B cell (primary cell): ENCODE measurements around the gene CREB5. TPM values are rescaled to one million over a fixed set of nuclear protein-coding genes. Genes with fewer than 3 reads are reported as not detected.

Experiments used
- ATAC-seq: fragments of 200-7000 bp; cut with Tn5 transposase; one replicate; pipeline ENCODE4 v1.10.0; 2021; ENCODE audit warnings: low read depth, mild to moderate bottlenecking, moderate number of reproducible peaks, moderate library complexity
- CTCF ChIA-PET: fragments of 350-600 bp; sonication (Branson Sonifier 250); formaldehyde crosslinking; loops from one replicate; lab custom pipeline; 2021; ENCODE audit warnings: antibody characterized with exemption, inconsistent platforms; lab: Charles Lee
- POLR2A ChIA-PET: fragments of 350-600 bp; sonication (Branson Sonifier 250); formaldehyde crosslinking; loops from one replicate; lab custom pipeline; 2021; ENCODE audit warnings: antibody characterized with exemption; lab: Charles Lee
- DNase-seq: peaks from one replicate; pipeline ENCODE4 v3.0.0; 2013
- H2AFZ ChIP-seq: 2 replicates; pipeline ENCODE4 v1.6.1; 2012; ENCODE audit warnings: mild to moderate bottlenecking, low read depth, low read length; ENCODE audit not compliant: insufficient read depth, poor library complexity, severe bottlenecking
- H3K27ac ChIP-seq, 2 donors: 1 replicate in 1 of 2; 2 replicates in 1 of 2; pipeline ENCODE4 v1.5.1; 2012 to 2013; ENCODE audit warnings: low read length in 2 of 2, mild to moderate bottlenecking in 2 of 2, moderate library complexity in 1 of 2
- H3K27me3 ChIP-seq, 4 experiments: fragments of 200-600 bp in 1 of 4; sonication (generic) in 1 of 4; replicated peaks in 1 of 4; 1 replicate in 2 of 4; 2 replicates in 2 of 4; pipeline versions ENCODE4 v1.6.1 to v1.7.0; 2013 to 2016; ENCODE audit warnings: low read length in 3 of 4, mild to moderate bottlenecking in 2 of 4, mixed read lengths in 1 of 4, moderate library complexity in 1 of 4; ENCODE audit not compliant: insufficient read depth in 4 of 4, control insufficient read depth in 3 of 4; ENCODE audit errors: control extremely low read depth in 1 of 4
- H3K36me3 ChIP-seq, 2 experiments: replicated peaks in 1 of 2; 1 replicate in 1 of 2; 2 replicates in 1 of 2; pipeline versions ENCODE4 v1.6.1 to v1.7.1; 2013; ENCODE audit warnings: low read length in 1 of 2; ENCODE audit not compliant: insufficient read depth in 2 of 2, control insufficient read depth in 1 of 2; ENCODE audit errors: control extremely low read depth in 1 of 2, extremely low read depth in 1 of 2
- H3K4me1 ChIP-seq, 2 donors: fragments of 200-600 bp in 1 of 2; sonication (generic) in 1 of 2; 1 replicate in 1 of 2; 2 replicates in 1 of 2; pipeline versions ENCODE4 v1.5.1 to v1.6.1; 2013 to 2017; ENCODE audit warnings: low read length in 2 of 2; ENCODE audit not compliant: control insufficient read depth in 2 of 2, insufficient read depth in 2 of 2
- H3K4me2 ChIP-seq: replicated peaks from 2 replicates; pipeline ENCODE3; 2012; ENCODE audit warnings: mild to moderate bottlenecking, low read depth, low read length; ENCODE audit not compliant: poor library complexity, severe bottlenecking
- H3K4me3 ChIP-seq, 5 experiments: fragments of 200-600 bp in 1 of 5; sonication (generic) in 1 of 5; 1 replicate in 3 of 5; 2 replicates in 2 of 5; pipeline versions ENCODE4 v1.5.1 to v1.7.0; 2011 to 2016; ENCODE audit warnings: low read length in 4 of 5, mild to moderate bottlenecking in 4 of 5, low read depth in 2 of 5, control low read depth in 1 of 5, moderate library complexity in 1 of 5; ENCODE audit not compliant: insufficient read depth in 1 of 5; ENCODE audit errors: control extremely low read depth in 1 of 5, extremely low read depth in 1 of 5
- H3K79me2 ChIP-seq: fragments of 200-600 bp; sonication (generic); one replicate; pipeline ENCODE4 v1.6.0; 2016; ENCODE audit warnings: low read length; ENCODE audit not compliant: control insufficient read depth, insufficient read depth
- H3K9ac ChIP-seq: fragments of 200-600 bp; sonication (generic); 2 replicates; pipeline ENCODE4 v1.6.1; 2017; ENCODE audit warnings: mild to moderate bottlenecking, low read length, moderate library complexity
- H3K9me3 ChIP-seq, 3 donors: one replicate each; pipeline versions ENCODE4 v1.6.1 to v1.7.1; 2013; ENCODE audit warnings: low read length in 2 of 3; ENCODE audit not compliant: control insufficient read depth in 2 of 3, insufficient read depth in 1 of 3; ENCODE audit errors: control extremely low read depth in 1 of 3
- H4K20me1 ChIP-seq: 2 replicates; pipeline ENCODE4 v1.6.0; 2012; ENCODE audit warnings: mild to moderate bottlenecking, low read length; ENCODE audit not compliant: insufficient read depth, control insufficient read depth, poor library complexity, severe bottlenecking
- H3K27ac Mint-ChIP-seq: one replicate; pipeline ENCODE4 v1.8.0; 2021; ENCODE audit warnings: mixed read lengths
- H3K27me3 Mint-ChIP-seq: one replicate; pipeline ENCODE4 v1.8.0; 2021; ENCODE audit warnings: mixed read lengths
- H3K4me1 Mint-ChIP-seq: one replicate; pipeline ENCODE4 v1.8.0; 2021; ENCODE audit warnings: mixed read lengths
- H3K4me3 Mint-ChIP-seq: one replicate; pipeline ENCODE4 v1.8.0; 2021; ENCODE audit warnings: mixed read lengths
- H3K9me3 Mint-ChIP-seq: one replicate; pipeline ENCODE4 v1.8.0; 2022; ENCODE audit warnings: mixed read lengths; ENCODE audit not compliant: insufficient read depth
- CTCF ChIP-seq: fragments of 200-600 bp; IDR thresholded peaks from one replicate; pipeline ENCODE4 v1.8.0; 2022; ENCODE audit warnings: antibody characterized with exemption, mild to moderate bottlenecking
- EZH2 ChIP-seq: IDR thresholded peaks from 2 replicates; pipeline ENCODE4 v1.6.1; 2012; ENCODE audit warnings: borderline replicate concordance, low read depth, mild to moderate bottlenecking, moderate library complexity, low read length; ENCODE audit not compliant: insufficient read depth, poor library complexity, severe bottlenecking
- WGBS: methylation state at CpG from one replicate; pipeline ENCODE4 v1.1.5; 2013; ENCODE audit warnings: missing lambda C conversion rate; ENCODE audit not compliant: insufficient coverage; 5-methylcytosine and 5-hydroxymethylcytosine counted together
- intact Hi-C: fragments of 100-400 bp; cut with micrococcal nuclease; formaldehyde crosslinking; loops from one replicate; pipeline ENCODE4 v1.10.0; 2022
- polyA plus RNA-seq: library from polyadenylated mRNA; depleted of rRNA; stranded (reverse); fragments of >200 nt; gene quantifications from 2 replicates; pipeline ENCODE4 v1.2.3, GENCODE V29; 2012
- total RNA-seq, 2 donors: library from RNA; stranded (reverse); fragments of 120-200 nt in 1 of 2; gene quantifications; 1 replicate in 1 of 2; 2 replicates in 1 of 2; pipeline versions ENCODE4 v1.2.3 to v1.2.4, GENCODE V29; 2013 to 2022

The CREB5 gene
- total and polyA plus RNA-seq, 2 donors (not counting 1 experiment from before 2014, with no cell fraction given), result 0.05 to 0.95 TPM

GRCh38 chr7:28371846-28372245 lies 40.5 kb upstream of the CREB5 start:
- H3K9me3 Mint-ChIP-seq, result no peaks in the 10 kb centered on the region
- H3K4me3 ChIP-seq, result no peak overlapping the region
- DNase-seq (no peak), ATAC-seq (no peak)
- TF ChIP-seq CTCF (no peak), EZH2 (no peak)
- no peak overlapping the region for H2AFZ ChIP-seq
- H3K36me3 ChIP-seq, result no peaks in the 10 kb centered on the region
- H3K27ac ChIP-seq, result no peak overlapping the region
- H3K27me3 ChIP-seq, result peaks cover 0 to 3% (median 0%) of the 10 kb centered on the region in 4 experiments
- H3K4me2 ChIP-seq, result no peak overlapping the region
- H3K4me1 Mint-ChIP-seq, result no peaks in the 10 kb centered on the region
- WGBS, result 50% methylated on average over 2 of the region's 7 CpGs
- peaks cover 27% of the 10 kb centered on the region for H3K27me3 Mint-ChIP-seq
- H3K4me3 Mint-ChIP-seq, result no peak overlapping the region
- H4K20me1 ChIP-seq, result no peaks in the 10 kb centered on the region
- ChIA-PET CTCF (no interaction called here), POLR2A (no interaction called here)
- no peaks in the 10 kb centered on the region for H3K4me1 ChIP-seq
- no peaks in the 10 kb centered on the region for H3K79me2 ChIP-seq
- H3K9me3 ChIP-seq, result no peaks in the 10 kb centered on the region
- intact Hi-C loops, result no loop called here
- no peak overlapping the region for H3K9ac ChIP-seq
- H3K27ac Mint-ChIP-seq, result no peak overlapping the region

- Histone ChIP-seq H3K9me3 (no peaks in the 10 kb centered on the region), H3K36me3 (no peaks in the 10 kb centered on the region), H3K27me3 (peaks cover 0 to 3% (median 0%) of the 10 kb centered on the region in 4 experiments), H3K27ac (no peak overlapping the region), H3K4me1 (no peaks in the 10 kb centered on the region), H3K9ac (no peak overlapping the region), H2AFZ (no peak overlapping the region), H3K79me2 (no peaks in the 10 kb centered on the region), H3K4me2 (no peak overlapping the region), H4K20me1 (no peaks in the 10 kb centered on the region), H3K4me3 (no peak overlapping the region)
- TF ChIP-seq CTCF, result no peak
- no peak for TF ChIP-seq EZH2
- Mint-ChIP-seq H3K27ac (no peak overlapping the region), H3K4me3 (no peak overlapping the region), H3K4me1 (no peaks in the 10 kb centered on the region), H3K9me3 (no peaks in the 10 kb centered on the region), H3K27me3 (peaks cover 18% of the 10 kb centered on the region)
- DNase-seq, result no peak
- POLR2A ChIA-PET, result no interaction called here
- intact Hi-C loops, result no loop called here
- CTCF ChIA-PET, result interaction anchor here (1.0 kb wide), 1 partner anchor 10 kb away, joined by 3 read pairs; no protein-coding TSS in a partner anchor
- ATAC-seq, result no peak
- WGBS, result no CpG with 5 or more reads among the region's 3 CpGs
Observed at GRCh38 chr7:28373990-28374389, 38.3 kb upstream of the CREB5 start.
